H1 (cell line): Measurements from ENCODE around the gene CFAP298. TPM values are rescaled to one million over a fixed set of nuclear protein-coding genes. Genes with fewer than 3 reads are reported as not detected.

ENCODE experiments used
- CTCF ChIA-PET: fragments of 300-600 bp; sonication (Branson Sonifier 250); formaldehyde crosslinking; loops from one replicate; lab custom pipeline; 2021; ENCODE audit not compliant: partially characterized antibody; lab: Charles Lee
- POLR2A ChIA-PET: fragments of 300-600 bp; sonication (Branson Sonifier 250); formaldehyde crosslinking; loops from one replicate; lab custom pipeline; 2021; ENCODE audit warnings: inconsistent platforms; ENCODE audit not compliant: partially characterized antibody; lab: Charles Lee
- DNase-seq, 2 experiments: peaks; one replicate each; pipeline versions ENCODE4 v3.0.0 to v3.0.0-alpha.2; 2010 to 2022; ENCODE audit warnings: low spot score in 2 of 2, low read depth in 1 of 2, mixed read lengths in 1 of 2
- FAIRE-seq: peaks from 2 replicates; lab custom pipeline; 2011; peaks lifted over from hg19 to GRCh38; lab: Jason Lieb, UNC
- H2AFZ ChIP-seq: 2 replicates; pipeline ENCODE4 v1.8.1; 2012; ENCODE audit warnings: low read length, inconsistent platforms
- H2AK5ac ChIP-seq: 2 replicates; pipeline ENCODE4 v1.6.1; 2013; ENCODE audit warnings: low read depth, low read length
- H2BK120ac ChIP-seq: replicated peaks from 2 replicates; pipeline ENCODE3; 2013; ENCODE audit warnings: low read depth, low read length, inconsistent platforms
- H2BK12ac ChIP-seq: 2 replicates; pipeline ENCODE4 v1.6.1; 2013; ENCODE audit warnings: low read depth, low read length
- H2BK15ac ChIP-seq: 2 replicates; pipeline ENCODE4 v1.6.1; 2013; ENCODE audit warnings: low read length
- H2BK20ac ChIP-seq: 2 replicates; pipeline ENCODE4 v1.6.1; 2013; ENCODE audit warnings: low read length
- H2BK5ac ChIP-seq: 2 replicates; pipeline ENCODE4 v1.6.1; 2013; ENCODE audit warnings: low read depth, low read length
- H3K14ac ChIP-seq: 2 replicates; pipeline ENCODE4 v1.6.1; 2013; ENCODE audit warnings: inconsistent platforms; ENCODE audit not compliant: insufficient read length
- H3K18ac ChIP-seq: 2 replicates; pipeline ENCODE4 v1.6.1; 2013; ENCODE audit warnings: low read length; ENCODE audit errors: extremely low read depth
- H3K23ac ChIP-seq: 2 replicates; pipeline ENCODE4 v1.6.1; 2013; ENCODE audit warnings: inconsistent platforms; ENCODE audit not compliant: insufficient read length
- H3K23me2 ChIP-seq: 2 replicates; pipeline ENCODE4 v1.6.1; 2013; ENCODE audit warnings: low read depth, low read length
- H3K27ac ChIP-seq: 2 replicates; pipeline ENCODE4 v1.6.1; 2011; ENCODE audit warnings: low read depth, low read length, inconsistent platforms
- H3K27me3 ChIP-seq, 4 experiments: replicated peaks in 1 of 4; 1 replicate in 1 of 4; 2 replicates in 3 of 4; pipeline versions ENCODE4 v1.6.1 to v1.8.1; 2011 to 2013; ENCODE audit warnings: low read length in 3 of 4, mild to moderate bottlenecking in 3 of 4, inconsistent platforms in 2 of 4, mixed read lengths in 2 of 4, moderate library complexity in 1 of 4; ENCODE audit not compliant: control insufficient read depth in 3 of 4, insufficient read depth in 3 of 4; ENCODE audit errors: extremely low read depth in 1 of 4
- H3K36me3 ChIP-seq, 4 experiments: 2 replicates each; pipeline versions ENCODE4 v1.6.1 to v1.8.1; 2011 to 2013; ENCODE audit warnings: mild to moderate bottlenecking in 4 of 4, low read length in 3 of 4, moderate library complexity in 2 of 4, control low read depth in 1 of 4, inconsistent platforms in 1 of 4; ENCODE audit not compliant: insufficient read depth in 4 of 4, control insufficient read depth in 2 of 4
- H3K4ac ChIP-seq: replicated peaks from 2 replicates; pipeline ENCODE3; 2013; ENCODE audit warnings: low read length, low read depth, mixed read lengths, inconsistent platforms; ENCODE audit not compliant: insufficient read length
- H3K4me1 ChIP-seq, 4 experiments: replicated peaks in 1 of 4; 1 replicate in 1 of 4; 2 replicates in 3 of 4; pipeline versions ENCODE4 v1.6.1 to v1.8.1; 2011 to 2013; ENCODE audit warnings: low read length in 3 of 4, inconsistent platforms in 2 of 4, mixed read lengths in 1 of 4; ENCODE audit not compliant: insufficient read depth in 4 of 4, control insufficient read depth in 3 of 4
- H3K4me2 ChIP-seq, 2 experiments: 2 replicates each; pipeline versions ENCODE4 v1.6.1 to v1.8.1; 2011 to 2013; ENCODE audit warnings: low read depth in 2 of 2, low read length in 2 of 2, control low read depth in 1 of 2, inconsistent platforms in 1 of 2, mild to moderate bottlenecking in 1 of 2; ENCODE audit not compliant: insufficient read depth in 1 of 2
- H3K4me3 ChIP-seq, 4 experiments: fragments of 200-600, 300-600 bp in 1 of 4; sonication (generic), shearing (Covaris generic), sonication (Bioruptor Twin) in 1 of 4; 2 replicates each; pipeline versions ENCODE4 v1.5.1 to v1.8.1; 2011 to 2016; ENCODE audit warnings: low read length in 4 of 4, low read depth in 3 of 4, control low read depth in 2 of 4, inconsistent platforms in 2 of 4, mild to moderate bottlenecking in 2 of 4, mixed read lengths in 1 of 4, moderate library complexity in 1 of 4; ENCODE audit not compliant: insufficient read depth in 2 of 4; ENCODE audit errors: extremely low read depth in 1 of 4
- H3K56ac ChIP-seq: replicated peaks from 2 replicates; pipeline ENCODE3; 2013; ENCODE audit warnings: low read depth, mild to moderate bottlenecking, mixed read lengths, low read length, inconsistent platforms; ENCODE audit not compliant: insufficient read length
- H3K79me1 ChIP-seq: 2 replicates; pipeline ENCODE4 v1.6.1; 2013; ENCODE audit warnings: low read depth, low read length, control low read depth
- H3K79me2 ChIP-seq, 2 experiments: 2 replicates each; pipeline versions ENCODE4 v1.6.1 to v1.8.1; 2012 to 2013; ENCODE audit warnings: low read length in 2 of 2, mild to moderate bottlenecking in 2 of 2, inconsistent platforms in 1 of 2; ENCODE audit not compliant: insufficient read depth in 2 of 2, control insufficient read depth in 1 of 2
- H3K9ac ChIP-seq, 4 experiments: replicated peaks in 1 of 4; 1 replicate in 1 of 4; 2 replicates in 3 of 4; pipeline versions ENCODE4 v1.6.1 to v1.8.1; 2011 to 2013; ENCODE audit warnings: low read depth in 3 of 4, low read length in 3 of 4, control low read depth in 2 of 4, mild to moderate bottlenecking in 2 of 4, moderate library complexity in 2 of 4, inconsistent platforms in 1 of 4; ENCODE audit errors: extremely low read depth in 1 of 4
- H3K9me3 ChIP-seq, 2 experiments: 2 replicates each; pipeline versions ENCODE4 v1.6.1 to v1.8.1; 2012 to 2013; ENCODE audit warnings: mild to moderate bottlenecking in 2 of 2, moderate library complexity in 2 of 2, control low read depth in 1 of 2, inconsistent platforms in 1 of 2, low read depth in 1 of 2, low read length in 1 of 2, mixed read lengths in 1 of 2; ENCODE audit not compliant: insufficient read depth in 2 of 2
- H4K20me1 ChIP-seq, 2 experiments: replicated peaks in 1 of 2; 2 replicates each; pipeline versions ENCODE3 to v1.8.1; 2011 to 2013; ENCODE audit warnings: inconsistent platforms in 2 of 2, low read length in 2 of 2, mild to moderate bottlenecking in 1 of 2; ENCODE audit not compliant: insufficient read depth in 2 of 2, control insufficient read depth in 1 of 2
- H4K5ac ChIP-seq: 2 replicates; pipeline ENCODE4 v1.6.1; 2013; ENCODE audit warnings: low read length, low read depth, mixed read lengths, inconsistent platforms; ENCODE audit not compliant: insufficient read length
- H4K8ac ChIP-seq: 2 replicates; pipeline ENCODE4 v1.8.0; 2013; ENCODE audit warnings: mild to moderate bottlenecking, moderate library complexity, low read length, inconsistent platforms; ENCODE audit not compliant: insufficient read depth; ENCODE audit errors: extremely low read depth
- H4K91ac ChIP-seq: replicated peaks from 2 replicates; pipeline ENCODE3; 2013; ENCODE audit warnings: low read length, mixed read lengths, inconsistent platforms; ENCODE audit not compliant: insufficient read length
- BACH1 ChIP-seq: IDR thresholded peaks from 2 replicates; pipeline ENCODE4 v1.6.1; 2012; ENCODE audit warnings: low read length, improper control_type of control experiment
- CHD1 ChIP-seq: IDR thresholded peaks from 2 replicates; pipeline ENCODE4 v1.6.1; 2012; ENCODE audit warnings: low read depth, low read length, improper control_type of control experiment
- HDAC6 ChIP-seq: IDR thresholded peaks from one replicate; pipeline ENCODE4 v1.7.1; 2012; ENCODE audit warnings: low read depth, mild to moderate bottlenecking, inconsistent platforms, low read length, moderate library complexity
- JUND ChIP-seq: IDR thresholded peaks from 2 replicates; pipeline ENCODE4 v1.6.1; 2011; ENCODE audit warnings: mild to moderate bottlenecking, improper control_type of control experiment, low read length
- KDM4A ChIP-seq: IDR thresholded peaks from one replicate; pipeline ENCODE4 v1.7.1; 2012; ENCODE audit warnings: low read depth, mild to moderate bottlenecking, moderate library complexity, low read length, inconsistent platforms; ENCODE audit not compliant: severe bottlenecking
- KDM5A ChIP-seq: fragments of 200-600 bp; IDR thresholded peaks from 2 replicates; pipeline ENCODE4 v1.7.1; 2012; ENCODE audit warnings: mild to moderate bottlenecking, low read length, inconsistent platforms, mixed read lengths
- RXRA ChIP-seq: IDR thresholded peaks from 2 replicates; pipeline ENCODE4 v1.6.1; 2011; ENCODE audit warnings: low read depth, mild to moderate bottlenecking, low read length, moderate library complexity; ENCODE audit not compliant: insufficient read depth
- SAP30 ChIP-seq: fragments of 300-600 bp; sonication (generic); IDR thresholded peaks from 2 replicates; pipeline ENCODE4 v1.7.1; 2012; ENCODE audit warnings: low read length, moderate library complexity, mild to moderate bottlenecking, inconsistent platforms; ENCODE audit not compliant: insufficient read depth, insufficient replicate concordance
- SP4 ChIP-seq: IDR thresholded peaks from 2 replicates; pipeline ENCODE4 v1.6.1; 2012; ENCODE audit warnings: low read length, inconsistent platforms
- TAF1 ChIP-seq: IDR thresholded peaks from 2 replicates; pipeline ENCODE4 v1.6.1; 2011; ENCODE audit warnings: mild to moderate bottlenecking, low read depth, low read length
- TCF12 ChIP-seq: IDR thresholded peaks from 2 replicates; pipeline ENCODE4 v1.6.1; 2011; ENCODE audit warnings: low read depth, mild to moderate bottlenecking, low read length
- WGBS, 2 experiments: shearing (Covaris generic) in 1 of 2; methylation state at CpG; one replicate each; pipeline versions ENCODE4 v1.1.6 to v1.1.7; 2013 to 2015; ENCODE audit warnings: low lambda C conversion rate in 2 of 2, mixed read lengths in 2 of 2, inconsistent platforms in 1 of 2, low coverage in 1 of 2, missing lambda C conversion rate in 1 of 2; ENCODE audit not compliant: insufficient replicate concordance in 2 of 2, insufficient coverage in 1 of 2, insufficient read length in 1 of 2; ENCODE audit errors: extremely low coverage in 1 of 2, missing lambda C conversion rate in 1 of 2; 5-methylcytosine and 5-hydroxymethylcytosine counted together
- polyA plus RNA-seq, 7 experiments: library from polyadenylated mRNA; depleted of rRNA in 3 of 7; stranded (reverse) in 5 of 7; unstranded in 2 of 7; fragments of >200 nt in 5 of 7; fragments of 200-250 nt in 2 of 7; gene quantifications; 1 replicate in 5 of 7; 2 replicates in 1 of 7; 4 replicates in 1 of 7; pipeline versions ENCODE4 v1.2.1 to v1.2.3, GENCODE V29; 2011 to 2013; ENCODE audit warnings: missing spikeins in 2 of 7, mixed read lengths in 2 of 7
- total RNA-seq: library from RNA; stranded (reverse); fragmentation: NEBNext Ultra II Directional; extraction: Animal tissue kit (Norgen Biotek cat#: 25700); gene quantifications from 2 replicates; pipeline ENCODE4 v1.2.1, GENCODE V29; 2021
- TF ChIP-seq, protein P1 (sequence below): IDR thresholded peaks from 2 replicates; pipeline ENCODE4 v1.6.1; 2011; ENCODE audit warnings: low read length, improper control_type of control experiment
- TF ChIP-seq, protein P2 (sequence below): IDR thresholded peaks from 2 replicates; pipeline ENCODE4 v1.6.1; 2012; ENCODE audit warnings: inconsistent platforms

CFAP298 gene
- total and polyA plus RNA-seq, 2 of the 8 experiments (the other 6 are each of a cell fraction or from before 2014, with no cell fraction given) = 43.0 to 68.1 TPM

DNA sequence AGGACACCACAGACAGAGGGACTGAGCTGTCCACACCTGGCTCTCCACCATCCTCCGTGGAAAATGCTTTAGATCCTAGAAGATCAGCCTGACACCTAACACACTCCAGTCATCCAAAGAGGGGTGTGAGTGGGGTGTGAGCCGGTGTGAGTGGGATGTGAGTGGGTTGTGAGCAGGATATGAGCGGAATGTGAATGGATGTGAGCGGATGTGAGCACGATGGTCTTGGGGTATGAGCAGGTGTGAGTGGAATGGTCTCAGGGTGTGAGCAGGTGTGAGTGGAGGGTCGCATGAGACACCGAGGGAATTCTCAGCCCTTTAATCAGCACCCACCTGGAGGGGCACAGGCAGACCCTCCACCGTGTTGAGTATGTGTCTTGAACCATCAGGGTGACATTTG is 27.7 kb downstream of the CFAP298 start:
- Histone ChIP-seq H2BK20ac (no peak overlapping the region), H3K4ac (no peak overlapping the region), H2BK5ac (no peak overlapping the region), H3K27me3 (no peaks in the 10 kb centered on the region; a peak in 1 of 7 replicates), H4K91ac (no peak overlapping the region), H3K14ac (no peak overlapping the region), H3K23me2 (peaks cover 9% of the 10 kb centered on the region; the same call in 1 of the 2 replicates), H3K36me3 (no peaks in the 10 kb centered on the region), H2BK12ac (no peak overlapping the region), H3K9me3 (no peaks in the 10 kb centered on the region), H2AK5ac (0 out of 2 replicates have a peak overlapping the region, but pooled peaks have one; percentile 24), H3K18ac (no peak overlapping the region), H3K4me2 (no peak overlapping the region), H2BK15ac (no peak overlapping the region), H3K27ac (no peak overlapping the region), H3K23ac (no peak overlapping the region), H3K9ac (no peak overlapping the region), H3K4me1 (no peaks in the 10 kb centered on the region), H2BK120ac (no peak overlapping the region), H4K20me1 (no peaks in the 10 kb centered on the region), H4K5ac (no peak overlapping the region), H2AFZ (no peak overlapping the region), H3K4me3 (no peak overlapping the region), H3K79me2 (no peaks in the 10 kb centered on the region), H4K8ac (no peak overlapping the region), H3K56ac (no peak overlapping the region), H3K79me1 (no peaks in the 10 kb centered on the region)
- 89% methylated on average over 8 of the region's 8 CpGs; no CpG with 5 or more reads in 1 of the 2 experiments for WGBS, 2 experiments
- TF ChIP-seq CHD1 = no peak
- TF ChIP-seq, protein P1, sequence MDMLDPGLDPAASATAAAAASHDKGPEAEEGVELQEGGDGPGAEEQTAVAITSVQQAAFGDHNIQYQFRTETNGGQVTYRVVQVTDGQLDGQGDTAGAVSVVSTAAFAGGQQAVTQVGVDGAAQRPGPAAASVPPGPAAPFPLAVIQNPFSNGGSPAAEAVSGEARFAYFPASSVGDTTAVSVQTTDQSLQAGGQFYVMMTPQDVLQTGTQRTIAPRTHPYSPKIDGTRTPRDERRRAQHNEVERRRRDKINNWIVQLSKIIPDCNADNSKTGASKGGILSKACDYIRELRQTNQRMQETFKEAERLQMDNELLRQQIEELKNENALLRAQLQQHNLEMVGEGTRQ = no peak
- no peak for TF ChIP-seq HDAC6
- TF ChIP-seq KDM4A = no peak
- no peak for TF ChIP-seq JUND
- TF ChIP-seq, protein P2, sequence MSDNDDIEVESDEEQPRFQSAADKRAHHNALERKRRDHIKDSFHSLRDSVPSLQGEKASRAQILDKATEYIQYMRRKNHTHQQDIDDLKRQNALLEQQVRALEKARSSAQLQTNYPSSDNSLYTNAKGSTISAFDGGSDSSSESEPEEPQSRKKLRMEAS = no peak
- no peak for TF ChIP-seq SP4
- no peak for TF ChIP-seq RXRA
- TF ChIP-seq SAP30 = no peak
- no peak for TF ChIP-seq BACH1
- no peak for TF ChIP-seq KDM5A
- TF ChIP-seq TCF12 = no peak
- TF ChIP-seq TAF1 = no peak
- POLR2A ChIA-PET = no interaction called here
- CTCF ChIA-PET = interaction anchor here (1.0 to 2.6 kb wide), 4 partner anchors 9 to 183 kb away, joined by 3 to 10 read pairs (median 4); no protein-coding TSS in a partner anchor
- FAIRE-seq (no peak), DNase-seq (no peak)
